IPS-18a (cell line): ENCODE data around the gene REXO4.

Source experiments
- H3K27ac ChIP-seq: one replicate; pipeline ENCODE4 v1.5.1; 2013; ENCODE audit warnings: low read length
- H3K27me3 ChIP-seq: one replicate; pipeline ENCODE4 v1.6.1; 2013; ENCODE audit warnings: mild to moderate bottlenecking, low read length; ENCODE audit not compliant: control insufficient read depth, insufficient read depth
- H3K36me3 ChIP-seq: one replicate; pipeline ENCODE4 v1.6.1; 2013; ENCODE audit warnings: low read depth, low read length; ENCODE audit not compliant: control insufficient read depth
- H3K4me1 ChIP-seq: one replicate; pipeline ENCODE4 v1.6.1; 2013; ENCODE audit warnings: low read depth, low read length; ENCODE audit not compliant: control insufficient read depth
- H3K4me3 ChIP-seq: one replicate; pipeline ENCODE4 v1.5.1; 2013; ENCODE audit warnings: low read length
- H3K9ac ChIP-seq: one replicate; pipeline ENCODE4 v1.6.1; 2013; ENCODE audit warnings: mild to moderate bottlenecking, low read length, moderate library complexity
- H3K9me3 ChIP-seq: one replicate; pipeline ENCODE4 v1.6.1; 2013; ENCODE audit warnings: low read depth, low read length; ENCODE audit not compliant: control insufficient read depth

Gene REXO4

GRCh38 chr9:133408042-133408441 lies 9.8 kb downstream of the REXO4 start:
- Histone ChIP-seq H3K9me3 (no peaks in the 10 kb centered on the region), H3K36me3 (peaks cover 54% of the 10 kb centered on the region), H3K27ac (no peak overlapping the region)

GRCh38 chr9:133406480-133407307 lies 11.1 kb downstream of the REXO4 start:
- H3K9ac ChIP-seq = no peak overlapping the region
- no peak overlapping the region for H3K27ac ChIP-seq
- no peaks in the 10 kb centered on the region for H3K4me1 ChIP-seq
- no peak overlapping the region for H3K4me3 ChIP-seq
- H3K9me3 ChIP-seq = no peaks in the 10 kb centered on the region
- peaks cover 45% of the 10 kb centered on the region for H3K36me3 ChIP-seq
- H3K27me3 ChIP-seq = no peaks in the 10 kb centered on the region

More at GRCh38 chr9:133408042-133408441, 9.8 kb downstream of the REXO4 start:
- Histone ChIP-seq H3K4me1 (no peaks in the 10 kb centered on the region), H3K9ac (no peak overlapping the region), H3K27me3 (no peaks in the 10 kb centered on the region), H3K4me3 (no peak overlapping the region)

GRCh38 chr9:133405508-133406438 lies 12.0 kb downstream of the REXO4 start:
- H3K4me1 ChIP-seq = no peaks in the 10 kb centered on the region
- H3K27ac ChIP-seq = no peak overlapping the region
- H3K36me3 ChIP-seq = peaks cover 40% of the 10 kb centered on the region
- no peak overlapping the region for H3K4me3 ChIP-seq
- no peaks in the 10 kb centered on the region for H3K27me3 ChIP-seq
- no peaks in the 10 kb centered on the region for H3K9me3 ChIP-seq
- H3K9ac ChIP-seq = no peak overlapping the region

GRCh38 chr9:133404454-133405002 lies 13.3 kb downstream of the REXO4 start:
- H3K27me3 ChIP-seq = no peaks in the 10 kb centered on the region
- peaks cover 28% of the 10 kb centered on the region for H3K36me3 ChIP-seq
- H3K9ac ChIP-seq = no peak overlapping the region
- no peak overlapping the region for H3K27ac ChIP-seq
- H3K4me1 ChIP-seq = no peaks in the 10 kb centered on the region
- H3K4me3 ChIP-seq = no peak overlapping the region
- H3K9me3 ChIP-seq = no peaks in the 10 kb centered on the region

GRCh38 chr9:133403766-133404453 lies 13.9 kb downstream of the REXO4 start:
- no peak overlapping the region for H3K27ac ChIP-seq
- peaks cover 28% of the 10 kb centered on the region for H3K36me3 ChIP-seq
- no peaks in the 10 kb centered on the region for H3K9me3 ChIP-seq
- H3K4me1 ChIP-seq = no peaks in the 10 kb centered on the region
- no peak overlapping the region for H3K4me3 ChIP-seq
- H3K27me3 ChIP-seq = no peaks in the 10 kb centered on the region
- no peak overlapping the region for H3K9ac ChIP-seq

GRCh38 chr9:133402689-133403088 lies 15.1 kb downstream of the REXO4 start:
- H3K27ac ChIP-seq = no peak overlapping the region
- no peaks in the 10 kb centered on the region for H3K9me3 ChIP-seq
- H3K4me3 ChIP-seq = no peak overlapping the region
- H3K9ac ChIP-seq = no peak overlapping the region
- H3K36me3 ChIP-seq = peaks cover 19% of the 10 kb centered on the region
- H3K4me1 ChIP-seq = no peaks in the 10 kb centered on the region
- no peaks in the 10 kb centered on the region for H3K27me3 ChIP-seq

GRCh38 chr9:133401588-133401987 lies 16.2 kb downstream of the REXO4 start:
- no peaks in the 10 kb centered on the region for H3K9me3 ChIP-seq
- no peak overlapping the region for H3K4me3 ChIP-seq
- peaks cover 15% of the 10 kb centered on the region for H3K36me3 ChIP-seq
- no peak overlapping the region for H3K27ac ChIP-seq
- H3K4me1 ChIP-seq = no peaks in the 10 kb centered on the region
- no peak overlapping the region for H3K9ac ChIP-seq
- no peaks in the 10 kb centered on the region for H3K27me3 ChIP-seq

- no peak overlapping the region for H3K4me3 ChIP-seq
- H3K9ac ChIP-seq = no peak overlapping the region
- H3K27ac ChIP-seq = no peak overlapping the region
- peaks cover 4% of the 10 kb centered on the region for H3K36me3 ChIP-seq
- H3K9me3 ChIP-seq = no peaks in the 10 kb centered on the region
- no peaks in the 10 kb centered on the region for H3K27me3 ChIP-seq
- H3K4me1 ChIP-seq = no peaks in the 10 kb centered on the region
Observed at GRCh38 chr9:133400292-133400691, 17.5 kb downstream of the REXO4 start.

GRCh38 chr9:133397895-133398294 lies 19.9 kb downstream of the REXO4 start:
- H3K4me3 ChIP-seq = no peak overlapping the region
- no peaks in the 10 kb centered on the region for H3K27me3 ChIP-seq
- no peak overlapping the region for H3K27ac ChIP-seq
- H3K9ac ChIP-seq = no peak overlapping the region
- no peaks in the 10 kb centered on the region for H3K4me1 ChIP-seq
- H3K9me3 ChIP-seq = no peaks in the 10 kb centered on the region
- H3K36me3 ChIP-seq = no peaks in the 10 kb centered on the region

- no peak overlapping the region for H3K27ac ChIP-seq
- no peak overlapping the region for H3K4me3 ChIP-seq
- no peaks in the 10 kb centered on the region for H3K4me1 ChIP-seq
- H3K9ac ChIP-seq = no peak overlapping the region
- H3K27me3 ChIP-seq = no peaks in the 10 kb centered on the region
- H3K36me3 ChIP-seq = no peaks in the 10 kb centered on the region
- no peaks in the 10 kb centered on the region for H3K9me3 ChIP-seq
Observed at GRCh38 chr9:133397370-133397769, 20.4 kb downstream of the REXO4 start.

- Histone ChIP-seq H3K9me3 (no peaks in the 10 kb centered on the region), H3K27ac (no peak overlapping the region), H3K9ac (no peak overlapping the region), H3K4me1 (no peaks in the 10 kb centered on the region), H3K4me3 (no peak overlapping the region), H3K27me3 (no peaks in the 10 kb centered on the region), H3K36me3 (no peaks in the 10 kb centered on the region)
Observed at GRCh38 chr9:133396952-133397351, 20.9 kb downstream of the REXO4 start.
